ENCODE data around the gene LILRB2. TPM values are rescaled to one million over a fixed set of nuclear protein-coding genes. Genes with fewer than 3 reads are reported as not detected.
"Not testable (repeated sequence)": the region's sequence is repeated elsewhere in the genome, so short reads cannot be mapped to it uniquely, and the experiment has no call there.

Gene LILRB2
- total RNA-seq, 1 donor from 2014 or later: 2.9 TPM

GRCh38 chr19:54310543-54310942 lies 29.6 kb upstream of the LILRB2 start:
- ATAC-seq: no peak
- no peak for DNase-seq (ENCODE audit: missing footprints)
- intact Hi-C loops (cut with DNase I): no loop called here

GRCh38 chr19:54309811-54310210 lies 28.9 kb upstream of the LILRB2 start:
- intact Hi-C loops (cut with DNase I): no loop called here
- ATAC-seq (no peak), DNase-seq (ENCODE audit: missing footprints) (no peak)

- DNase-seq (ENCODE audit: missing footprints): no peak
- ATAC-seq: no peak
- intact Hi-C loops (cut with DNase I): no loop called here
Observed at GRCh38 chr19:54307389-54308020, 26.6 kb upstream of the LILRB2 start.

GRCh38 chr19:54305141-54305540 lies 24.2 kb upstream of the LILRB2 start:
- ATAC-seq (no peak), DNase-seq (ENCODE audit: missing footprints) (no peak)
- intact Hi-C loops (cut with DNase I): no loop called here

- ATAC-seq: peak; percentile 26
- intact Hi-C loops (cut with DNase I): no loop called here
- DNase-seq (ENCODE audit: missing footprints): no peak
Observed at GRCh38 chr19:54302257-54302656, 21.3 kb upstream of the LILRB2 start.

- ATAC-seq: no peak
- intact Hi-C loops (cut with DNase I): no loop called here
- DNase-seq (ENCODE audit: missing footprints): no peak
Observed at GRCh38 chr19:54299515-54299914, 18.6 kb upstream of the LILRB2 start.

- intact Hi-C loops (cut with DNase I): no loop called here
- DNase-seq (ENCODE audit: missing footprints): no peak
- no peak for ATAC-seq
Observed at GRCh38 chr19:54299126-54299498, 18.2 kb upstream of the LILRB2 start.

- DNase-seq (ENCODE audit: missing footprints) (no peak), ATAC-seq (no peak)
- intact Hi-C loops (cut with DNase I): no loop called here
Observed at GRCh38 chr19:54298357-54299125, 17.6 kb upstream of the LILRB2 start.

- DNase-seq (ENCODE audit: missing footprints): no peak
- intact Hi-C loops (cut with DNase I): no loop called here
- no peak for ATAC-seq
Observed at GRCh38 chr19:54297759-54298305, 16.9 kb upstream of the LILRB2 start.

GRCh38 chr19:54294539-54294938 lies 13.6 kb upstream of the LILRB2 start:
- intact Hi-C loops (cut with DNase I): no loop called here
- DNase-seq (ENCODE audit: missing footprints) (no peak), ATAC-seq (no peak)

- intact Hi-C loops (cut with DNase I); DNase-seq (ENCODE audit: missing footprints): not testable (repeated sequence)
Observed at GRCh38 chr19:54289160-54289559, 8.2 kb upstream of the LILRB2 start.

GRCh38 chr19:54287456-54287855 lies 6.5 kb upstream of the LILRB2 start:
- DNase-seq (ENCODE audit: missing footprints) (no peak), ATAC-seq (no peak)
- intact Hi-C loops (cut with DNase I): no loop called here

More at GRCh38 chr19:54289160-54289559, 8.2 kb upstream of the LILRB2 start:
- not testable (repeated sequence) for ATAC-seq

- intact Hi-C loops (cut with DNase I); DNase-seq (ENCODE audit: missing footprints); ATAC-seq: not testable (repeated sequence)
Observed at GRCh38 chr19:54286283-54286682, 5.4 kb upstream of the LILRB2 start.

- ATAC-seq: peak; percentile 59
- intact Hi-C loops (cut with DNase I); DNase-seq (ENCODE audit: missing footprints): not testable (repeated sequence)
Observed at GRCh38 chr19:54285427-54286056, 4.6 kb upstream of the LILRB2 start.

GRCh38 chr19:54282686-54283470 lies 2.0 kb upstream of the LILRB2 start:
- intact Hi-C loops (cut with DNase I): no loop called here
- DNase-seq (ENCODE audit: missing footprints) (no peak), ATAC-seq (no peak)

GRCh38 chr19:54281729-54282075 lies 792 bp upstream of the LILRB2 start:
- ATAC-seq; DNase-seq (ENCODE audit: missing footprints); intact Hi-C loops (cut with DNase I): not testable (repeated sequence)

GRCh38 chr19:54280441-54280840 lies 469 bp downstream of the LILRB2 start:
- intact Hi-C loops (cut with DNase I): not testable (repeated sequence)

GRCh38 chr19:54280025-54280424 lies 885 bp downstream of the LILRB2 start:
- DNase-seq (ENCODE audit: missing footprints); intact Hi-C loops (cut with DNase I): not testable (repeated sequence)
- ATAC-seq: peak; percentile 20

More at GRCh38 chr19:54280441-54280840, 469 bp downstream of the LILRB2 start:
- ATAC-seq (peak; percentile 67), DNase-seq (ENCODE audit: missing footprints) (peak; percentile 82)

GRCh38 chr19:54279406-54279962 lies 1.4 kb downstream of the LILRB2 start:
- ATAC-seq: no peak

More at GRCh38 chr19:54279406-54279962, 1.4 kb downstream of the LILRB2 start:
- intact Hi-C loops (cut with DNase I): no loop called here
- no peak for DNase-seq (ENCODE audit: missing footprints)
